GM12874 (cell line): ENCODE data around the gene TMEM135.

Experiments used
- TF ChIP-seq, protein P1 (sequence below): IDR thresholded peaks from 2 replicates; pipeline ENCODE4 v1.5.1; 2011; ENCODE audit warnings: low read depth, mild to moderate bottlenecking, control low read depth, low read length, moderate library complexity; ENCODE audit not compliant: insufficient read depth

TMEM135 gene

DNA sequence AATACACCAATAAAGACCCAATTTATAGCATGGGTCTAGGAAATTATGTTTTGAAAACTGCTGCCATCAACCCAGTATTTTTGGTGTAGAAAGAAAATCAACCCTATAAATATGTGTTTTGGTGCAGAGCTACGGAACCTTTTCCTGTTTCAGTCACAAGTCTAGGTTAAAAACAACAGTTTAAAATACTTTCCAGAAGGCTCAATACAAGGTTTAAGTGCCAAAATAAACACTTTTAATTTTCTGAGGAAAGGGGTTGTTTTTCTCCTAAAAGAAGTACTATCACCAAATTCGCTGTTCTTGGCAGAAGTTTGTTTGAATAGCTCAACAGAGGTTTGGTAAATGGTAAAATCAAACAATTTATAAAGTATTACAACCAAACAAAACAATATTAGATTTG lies 201.3 kb downstream of the TMEM135 start:
- TF ChIP-seq, protein P1, sequence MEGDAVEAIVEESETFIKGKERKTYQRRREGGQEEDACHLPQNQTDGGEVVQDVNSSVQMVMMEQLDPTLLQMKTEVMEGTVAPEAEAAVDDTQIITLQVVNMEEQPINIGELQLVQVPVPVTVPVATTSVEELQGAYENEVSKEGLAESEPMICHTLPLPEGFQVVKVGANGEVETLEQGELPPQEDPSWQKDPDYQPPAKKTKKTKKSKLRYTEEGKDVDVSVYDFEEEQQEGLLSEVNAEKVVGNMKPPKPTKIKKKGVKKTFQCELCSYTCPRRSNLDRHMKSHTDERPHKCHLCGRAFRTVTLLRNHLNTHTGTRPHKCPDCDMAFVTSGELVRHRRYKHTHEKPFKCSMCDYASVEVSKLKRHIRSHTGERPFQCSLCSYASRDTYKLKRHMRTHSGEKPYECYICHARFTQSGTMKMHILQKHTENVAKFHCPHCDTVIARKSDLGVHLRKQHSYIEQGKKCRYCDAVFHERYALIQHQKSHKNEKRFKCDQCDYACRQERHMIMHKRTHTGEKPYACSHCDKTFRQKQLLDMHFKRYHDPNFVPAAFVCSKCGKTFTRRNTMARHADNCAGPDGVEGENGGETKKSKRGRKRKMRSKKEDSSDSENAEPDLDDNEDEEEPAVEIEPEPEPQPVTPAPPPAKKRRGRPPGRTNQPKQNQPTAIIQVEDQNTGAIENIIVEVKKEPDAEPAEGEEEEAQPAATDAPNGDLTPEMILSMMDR = no peak

DNA sequence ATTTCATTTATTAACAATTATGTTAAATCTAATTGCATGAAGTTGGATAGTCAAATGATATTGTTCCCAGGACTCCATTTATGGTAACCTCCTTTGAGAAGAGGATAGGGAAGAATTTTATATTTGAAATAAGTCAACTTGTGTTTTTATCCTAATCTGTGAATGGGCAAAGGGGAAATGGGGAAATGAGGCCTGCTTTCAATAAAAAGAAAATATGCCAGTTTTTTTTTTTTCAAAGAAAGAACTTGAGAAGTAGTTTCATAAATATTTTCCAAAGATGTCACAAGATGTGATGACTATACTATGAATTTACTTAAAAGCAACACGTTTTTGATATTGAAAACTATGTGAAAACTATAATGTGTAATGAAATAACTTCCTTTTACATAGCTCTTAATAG lies 201.8 kb downstream of the TMEM135 start:
- TF ChIP-seq, protein P1 = no peak

- TF ChIP-seq, protein P1 = no peak
These were observed 213.8 kb downstream of the TMEM135 start for GRCh38 chr11:87251560-87251959.

DNA sequence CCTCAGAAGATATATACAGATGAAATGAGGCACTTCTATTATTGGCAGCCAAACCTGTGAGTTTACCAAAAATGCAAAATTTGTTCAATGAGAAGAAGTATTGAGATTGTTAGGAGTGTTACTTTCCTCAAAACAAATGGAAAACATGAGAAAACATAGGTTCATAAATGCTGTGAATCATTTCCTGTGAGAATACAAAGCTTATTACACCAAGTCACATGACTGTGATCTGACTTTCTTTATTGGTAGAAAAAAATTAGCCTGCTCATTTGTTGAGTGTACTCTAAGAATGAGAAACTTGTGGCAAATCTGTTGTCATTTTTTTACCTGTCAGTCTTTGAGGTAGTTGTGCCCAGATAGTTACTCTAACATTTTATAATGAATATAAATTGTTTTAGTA lies 215.1 kb downstream of the TMEM135 start:
- TF ChIP-seq, protein P1 = no peak

- TF ChIP-seq, protein P1 = no peak
These were observed 216.8 kb downstream of the TMEM135 start for GRCh38 chr11:87254562-87254961.

GRCh38 chr11:87255589-87255988 lies 217.9 kb downstream of the TMEM135 start:
- TF ChIP-seq, protein P1 = no peak

DNA sequence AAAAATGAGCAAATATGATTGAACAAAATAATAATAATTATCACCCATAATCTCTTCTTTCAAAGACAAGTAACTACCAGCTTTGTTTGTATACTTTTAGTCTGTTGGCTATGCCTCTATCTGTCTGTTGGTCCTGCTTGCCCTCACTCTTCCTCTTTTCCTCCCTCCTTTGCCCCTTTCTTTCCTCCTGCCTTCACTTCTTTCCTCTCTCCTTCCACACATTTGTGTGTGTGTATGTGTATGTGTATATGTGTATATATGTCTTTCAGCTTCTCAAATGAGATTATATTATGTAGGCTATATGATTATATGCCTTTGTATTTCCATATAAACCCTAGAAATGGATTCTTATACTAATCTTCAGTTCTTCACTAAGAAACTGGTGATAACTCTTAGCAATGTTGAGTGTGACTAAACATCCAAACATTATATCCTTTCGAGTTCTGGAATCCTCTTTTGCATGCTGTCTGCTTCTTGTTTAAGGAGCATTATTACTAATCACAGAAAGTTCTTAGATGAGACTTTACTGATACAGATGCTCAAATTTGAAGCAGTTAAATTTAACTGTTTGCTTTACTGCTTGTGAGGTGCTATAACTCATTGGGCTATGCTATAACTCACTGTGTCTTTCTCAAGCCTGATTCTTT lies 219.1 kb downstream of the TMEM135 start:
- TF ChIP-seq, protein P1 = no peak
